ENCODE results near the gene SCGB3A1.

DNA sequence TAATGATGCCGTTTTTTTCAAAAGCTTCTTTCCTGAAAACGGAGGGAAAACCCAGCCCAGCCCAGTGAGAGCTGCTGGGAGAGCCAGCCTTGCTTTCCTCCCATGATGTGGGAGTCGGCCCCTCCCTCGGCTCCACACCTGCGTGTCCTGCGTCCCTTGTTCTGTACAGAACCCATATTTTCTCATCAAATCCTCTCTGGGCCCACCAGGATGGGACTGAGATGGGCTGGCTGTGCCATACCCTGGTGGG is 49.2 kb upstream of the SCGB3A1 start:
- TF ChIP-seq, protein P1, sequence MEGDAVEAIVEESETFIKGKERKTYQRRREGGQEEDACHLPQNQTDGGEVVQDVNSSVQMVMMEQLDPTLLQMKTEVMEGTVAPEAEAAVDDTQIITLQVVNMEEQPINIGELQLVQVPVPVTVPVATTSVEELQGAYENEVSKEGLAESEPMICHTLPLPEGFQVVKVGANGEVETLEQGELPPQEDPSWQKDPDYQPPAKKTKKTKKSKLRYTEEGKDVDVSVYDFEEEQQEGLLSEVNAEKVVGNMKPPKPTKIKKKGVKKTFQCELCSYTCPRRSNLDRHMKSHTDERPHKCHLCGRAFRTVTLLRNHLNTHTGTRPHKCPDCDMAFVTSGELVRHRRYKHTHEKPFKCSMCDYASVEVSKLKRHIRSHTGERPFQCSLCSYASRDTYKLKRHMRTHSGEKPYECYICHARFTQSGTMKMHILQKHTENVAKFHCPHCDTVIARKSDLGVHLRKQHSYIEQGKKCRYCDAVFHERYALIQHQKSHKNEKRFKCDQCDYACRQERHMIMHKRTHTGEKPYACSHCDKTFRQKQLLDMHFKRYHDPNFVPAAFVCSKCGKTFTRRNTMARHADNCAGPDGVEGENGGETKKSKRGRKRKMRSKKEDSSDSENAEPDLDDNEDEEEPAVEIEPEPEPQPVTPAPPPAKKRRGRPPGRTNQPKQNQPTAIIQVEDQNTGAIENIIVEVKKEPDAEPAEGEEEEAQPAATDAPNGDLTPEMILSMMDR (conservative IDR thresholded peaks at IDR 0.05; ENCODE audit: low read length) = no peak
- no peak for TF ChIP-seq EZH2phosphoT487 (IDR thresholded peaks at IDR 0.05; ENCODE audit: borderline replicate concordance)

Data from Loucy (cell line).